Measurements from ENCODE around the gene CDR2L. TPM values are rescaled to one million over a fixed set of nuclear protein-coding genes. Genes with fewer than 3 reads are reported as not detected.

CDR2L gene
- total and polyA plus RNA-seq, 12 donors = 1.2 to 17.9 (median 9.5) TPM

DNA sequence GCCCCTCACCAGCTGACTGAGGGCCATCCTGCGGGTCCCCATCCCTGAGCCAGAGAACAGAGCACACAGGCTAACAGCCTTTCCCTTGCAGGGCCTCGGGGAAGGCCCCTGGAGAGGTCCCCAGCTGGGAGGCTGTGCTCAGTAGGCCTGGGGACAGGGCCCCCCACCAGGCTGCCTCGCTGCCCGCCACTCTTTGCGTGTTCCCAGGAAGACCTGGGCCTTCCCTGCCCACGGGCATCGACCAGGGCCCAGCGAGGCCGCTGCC is 15.7 kb upstream of the CDR2L start:
- no peaks in the 10 kb centered on the region for H3K36me3 ChIP-seq (replicated peaks in 1 of 2)
- no peak for DNase-seq
- peak overlapping the region in 2 of 5 donors; percentile 38 to 52 for H3K27ac ChIP-seq
- intact Hi-C loops (cut with DNase I) = loop anchor here in 1 of 2 donors (10.0 kb wide), 1 partner anchor 63 kb away; no protein-coding TSS in a partner anchor
- H3K4me3 ChIP-seq = peak overlapping the region in 1 of 4 donors; percentile 69
- H3K4me1 ChIP-seq (replicated peaks in 1 of 2) = peaks cover 0 to 13% of the 10 kb centered on the region in 2 donors
- H3K9me3 ChIP-seq (replicated peaks in 1 of 3) = no peaks in the 10 kb centered on the region
- H3K27me3 ChIP-seq = peaks cover 5% of the 10 kb centered on the region
- 33 to 65% methylated on average over 9 of the region's 9 CpGs; no CpG with 5 or more reads in 2 of the 4 donors for WGBS, 4 donors
- TF ChIP-seq, protein P1, sequence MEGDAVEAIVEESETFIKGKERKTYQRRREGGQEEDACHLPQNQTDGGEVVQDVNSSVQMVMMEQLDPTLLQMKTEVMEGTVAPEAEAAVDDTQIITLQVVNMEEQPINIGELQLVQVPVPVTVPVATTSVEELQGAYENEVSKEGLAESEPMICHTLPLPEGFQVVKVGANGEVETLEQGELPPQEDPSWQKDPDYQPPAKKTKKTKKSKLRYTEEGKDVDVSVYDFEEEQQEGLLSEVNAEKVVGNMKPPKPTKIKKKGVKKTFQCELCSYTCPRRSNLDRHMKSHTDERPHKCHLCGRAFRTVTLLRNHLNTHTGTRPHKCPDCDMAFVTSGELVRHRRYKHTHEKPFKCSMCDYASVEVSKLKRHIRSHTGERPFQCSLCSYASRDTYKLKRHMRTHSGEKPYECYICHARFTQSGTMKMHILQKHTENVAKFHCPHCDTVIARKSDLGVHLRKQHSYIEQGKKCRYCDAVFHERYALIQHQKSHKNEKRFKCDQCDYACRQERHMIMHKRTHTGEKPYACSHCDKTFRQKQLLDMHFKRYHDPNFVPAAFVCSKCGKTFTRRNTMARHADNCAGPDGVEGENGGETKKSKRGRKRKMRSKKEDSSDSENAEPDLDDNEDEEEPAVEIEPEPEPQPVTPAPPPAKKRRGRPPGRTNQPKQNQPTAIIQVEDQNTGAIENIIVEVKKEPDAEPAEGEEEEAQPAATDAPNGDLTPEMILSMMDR (IDR thresholded peaks at IDR 0.05) = no peak
- TF ChIP-seq POLR2A (IDR thresholded peaks at IDR 0.05) = no peak

DNA sequence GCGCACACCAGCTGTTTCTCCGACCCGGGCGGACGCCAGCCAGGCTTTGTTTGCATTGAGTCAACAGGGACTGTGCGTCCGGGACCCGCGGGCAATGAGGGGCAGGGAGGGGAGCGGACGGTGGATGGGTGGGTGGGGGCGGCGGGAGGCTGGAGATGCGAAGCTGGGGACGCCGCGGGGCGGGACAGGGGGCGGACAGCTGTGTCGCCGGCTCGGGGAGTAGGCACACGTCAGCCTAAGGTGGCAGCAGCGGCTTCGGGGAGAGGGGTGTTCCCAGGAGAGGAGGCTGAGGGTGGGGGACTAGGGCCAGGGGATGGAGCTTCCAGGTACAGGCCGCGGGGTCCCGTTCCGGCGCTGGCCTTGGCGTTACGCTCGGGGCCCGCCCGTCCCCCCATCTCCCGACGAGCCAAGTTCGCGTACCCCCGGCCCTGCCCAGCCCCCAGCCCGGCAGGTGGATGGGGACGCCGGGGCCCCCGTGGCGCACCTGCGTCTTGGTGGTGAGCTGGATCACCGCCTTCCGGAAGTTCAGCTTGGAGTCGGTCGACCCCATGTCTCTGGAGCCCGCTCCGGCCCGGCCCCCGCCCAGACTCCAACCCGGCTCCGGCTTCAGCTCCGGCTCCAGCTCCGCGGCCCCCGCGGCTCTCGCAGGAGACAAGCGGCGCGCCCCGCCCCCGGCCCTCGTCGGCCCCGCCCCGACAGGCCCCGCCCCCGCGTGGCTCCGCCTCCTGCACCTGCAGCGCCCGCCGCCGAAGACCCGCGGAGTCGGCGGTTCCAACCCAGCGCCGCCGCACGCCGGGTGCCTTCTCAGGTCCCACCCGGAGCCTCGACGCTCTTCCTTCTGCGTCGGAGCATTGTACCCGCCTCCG is 15.1 kb upstream of the CDR2L start, which contains the start of gene HID1:
TSS of gene HID1 (minus strand) at position 653 of the 866 bp plus-strand sequence. CDS start at position 550, 103 bp downstream.
- H3K36me3 ChIP-seq (replicated peaks in 1 of 2) = no peaks in the 10 kb centered on the region
- peak in 6 of 7 donors; percentile 45 to 79 (median 60) for DNase-seq
- intact Hi-C loops (cut with DNase I) = loop anchor here in 1 of 2 donors (10.0 kb wide), 1 partner anchor 62 kb away; no protein-coding TSS in a partner anchor
- peaks cover 0 to 13% of the 10 kb centered on the region in 2 donors for H3K4me1 ChIP-seq (replicated peaks in 1 of 2)
- H3K27me3 ChIP-seq = peaks cover 5% of the 10 kb centered on the region
- 2 to 9% (median 4%) methylated on average over 28 to 95 of the region's 95 CpGs for WGBS, 4 donors
- H3K9me3 ChIP-seq (replicated peaks in 1 of 3) = no peaks in the 10 kb centered on the region
- peak within 1 kb of the TSS in 2 of 4 donors; percentile 19 to 69 for H3K4me3 ChIP-seq
- no peak for TF ChIP-seq POLR2A (IDR thresholded peaks at IDR 0.05)
- peak within 1 kb of the TSS in 2 of 5 donors; percentile 38 to 52 for H3K27ac ChIP-seq

DNA sequence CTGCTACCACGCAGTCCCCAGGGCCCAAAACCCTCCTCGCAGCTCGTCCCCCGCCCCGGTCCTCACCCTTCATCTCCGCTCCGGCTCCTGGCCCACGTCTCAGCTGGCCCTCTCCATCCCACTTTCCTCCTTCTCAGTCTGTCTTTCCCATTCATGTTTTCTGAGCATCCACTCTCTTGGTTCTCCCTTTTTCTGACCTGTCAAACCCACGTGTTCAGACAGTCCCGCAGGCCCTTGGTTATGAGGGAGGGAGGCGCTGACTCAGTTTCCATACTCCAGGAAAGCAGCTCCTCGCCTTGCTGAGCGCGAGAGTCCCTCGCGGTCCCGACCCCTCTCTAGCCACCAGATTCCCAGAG is 14.5 kb upstream of the CDR2L start:
- no peak for DNase-seq
- WGBS, 4 donors = 12 to 20% (median 13%) methylated on average over 16 to 17 of the region's 17 CpGs

DNA sequence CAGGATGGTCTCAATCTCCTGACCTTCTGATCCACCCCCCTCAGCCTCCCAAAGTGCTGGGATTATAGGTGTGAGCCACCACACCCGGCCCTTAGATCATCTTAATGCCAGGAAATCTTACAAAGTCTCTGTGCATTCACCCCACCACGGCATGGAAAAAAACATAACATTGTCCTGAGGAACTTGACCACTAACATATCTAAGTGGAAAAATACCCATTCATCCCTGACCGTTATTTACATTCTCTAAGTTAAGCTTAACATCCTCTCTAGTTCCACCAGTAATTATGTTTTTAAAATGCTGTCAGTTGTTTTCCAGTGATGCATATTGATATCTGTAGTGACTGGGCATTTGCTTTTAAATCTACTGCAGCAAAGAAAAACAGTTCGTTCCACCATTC is 11.5 kb upstream of the CDR2L start:
- no peak for DNase-seq
- Histone ChIP-seq H3K9me3 (replicated peaks in 1 of 3) (no peaks in the 10 kb centered on the region), H3K27me3 (peaks cover 5% of the 10 kb centered on the region), H3K4me3 (no peak overlapping the region), H3K36me3 (replicated peaks in 1 of 2) (no peaks in the 10 kb centered on the region), H3K27ac (no peak overlapping the region), H3K4me1 (replicated peaks in 1 of 2) (peaks cover 0 to 13% of the 10 kb centered on the region in 2 donors)
- intact Hi-C loops (cut with DNase I) = loop anchor here in 1 of 2 donors (10.0 kb wide), 1 partner anchor 59 kb away; no protein-coding TSS in a partner anchor
- TF ChIP-seq, protein P1 (IDR thresholded peaks at IDR 0.05) = no peak
- no peak for TF ChIP-seq POLR2A (IDR thresholded peaks at IDR 0.05)
- WGBS, 4 donors = 61 to 77% (median 71%) methylated on average over 4 of the region's 4 CpGs

More for the DNA sequence above, 14.5 kb upstream of the CDR2L start:
- intact Hi-C loops (cut with DNase I) = loop anchor here in 1 of 2 donors (10.0 kb wide), 1 partner anchor 62 kb away; no protein-coding TSS in a partner anchor
- Histone ChIP-seq H3K9me3 (replicated peaks in 1 of 3) (no peaks in the 10 kb centered on the region), H3K4me1 (replicated peaks in 1 of 2) (peaks cover 0 to 13% of the 10 kb centered on the region in 2 donors), H3K27ac (no peak overlapping the region), H3K4me3 (peak overlapping the region in 2 of 4 donors; percentile 19 to 69), H3K36me3 (replicated peaks in 1 of 2) (no peaks in the 10 kb centered on the region), H3K27me3 (peaks cover 5% of the 10 kb centered on the region)
- TF ChIP-seq POLR2A (IDR thresholded peaks at IDR 0.05) = no peak
- TF ChIP-seq, protein P1 (IDR thresholded peaks at IDR 0.05) = no peak

Data from adrenal gland (tissue), 12 donors.